ENCODE data around the gene ERCC8. TPM values are rescaled to one million over a fixed set of nuclear protein-coding genes. Genes with fewer than 3 reads are reported as not detected.

The ERCC8 gene
- total and polyA plus RNA-seq, 10 donors = 4.3 to 18.9 (median 12.4) TPM

- no peak overlapping the region for H3K4me3 ChIP-seq
- peaks cover 0 to 49% (median 16%) of the 10 kb centered on the region in 6 donors for H3K36me3 ChIP-seq
- H3K27ac ChIP-seq = no peak overlapping the region
- DNase-seq = no peak
- H3K9me3 ChIP-seq = no peaks in the 10 kb centered on the region
- no peaks in the 10 kb centered on the region for H3K27me3 ChIP-seq (replicated peaks in 1 of 7)
- intact Hi-C loops (cut with DNase I; ENCODE audit: low total_unique reads) = no loop called here
- no peaks in the 10 kb centered on the region for H3K4me1 ChIP-seq
- no peak for TF ChIP-seq CTCF (IDR thresholded peaks at IDR 0.05 in 8 of 11, conservative IDR thresholded peaks at IDR 0.05 in 3 of 11)
- no peak for TF ChIP-seq POLR2AphosphoS5 (IDR thresholded peaks at IDR 0.05)
- TF ChIP-seq POLR2A (IDR thresholded peaks at IDR 0.05) = no peak
These were observed 17.4 kb downstream of the ERCC8 start for GRCh38 chr5:60927450-60927849.

- intact Hi-C loops (cut with DNase I; ENCODE audit: low total_unique reads) = no loop called here
- Histone ChIP-seq H3K27me3 (replicated peaks in 1 of 7) (no peaks in the 10 kb centered on the region), H3K36me3 (peaks cover 0 to 72% (median 18%) of the 10 kb centered on the region in 6 donors), H3K4me3 (no peak overlapping the region), H3K4me1 (no peaks in the 10 kb centered on the region), H3K9me3 (no peaks in the 10 kb centered on the region), H3K27ac (no peak overlapping the region)
- 94 to 98% (median 97%) methylated on average over 2 of the region's 2 CpGs for WGBS, 5 donors
- DNase-seq = no peak
- TF ChIP-seq POLR2A (IDR thresholded peaks at IDR 0.05) (no peak), CTCF (IDR thresholded peaks at IDR 0.05 in 8 of 11, conservative IDR thresholded peaks at IDR 0.05 in 3 of 11) (no peak), POLR2AphosphoS5 (IDR thresholded peaks at IDR 0.05) (no peak)
These were observed 26.4 kb downstream of the ERCC8 start for GRCh38 chr5:60918466-60918865.

GRCh38 chr5:60916646-60917045 lies 28.2 kb downstream of the ERCC8 start:
- Histone ChIP-seq H3K27me3 (replicated peaks in 1 of 7) (no peaks in the 10 kb centered on the region), H3K27ac (no peak overlapping the region), H3K36me3 (peaks cover 0 to 69% (median 16%) of the 10 kb centered on the region in 6 donors), H3K4me1 (no peaks in the 10 kb centered on the region), H3K9me3 (no peaks in the 10 kb centered on the region), H3K4me3 (no peak overlapping the region)
- no peak for DNase-seq
- intact Hi-C loops (cut with DNase I; ENCODE audit: low total_unique reads) = no loop called here
- no peak for TF ChIP-seq POLR2A (IDR thresholded peaks at IDR 0.05)
- TF ChIP-seq POLR2AphosphoS5 (IDR thresholded peaks at IDR 0.05) = no peak
- TF ChIP-seq CTCF (IDR thresholded peaks at IDR 0.05 in 8 of 11, conservative IDR thresholded peaks at IDR 0.05 in 3 of 11) = no peak

GRCh38 chr5:60903356-60903755 lies 41.5 kb downstream of the ERCC8 start:
- TF ChIP-seq POLR2A (IDR thresholded peaks at IDR 0.05) (no peak), CTCF (IDR thresholded peaks at IDR 0.05 in 8 of 11, conservative IDR thresholded peaks at IDR 0.05 in 3 of 11) (no peak), POLR2AphosphoS5 (IDR thresholded peaks at IDR 0.05) (no peak)
- Histone ChIP-seq H3K4me1 (no peaks in the 10 kb centered on the region), H3K36me3 (peaks cover 0 to 24% (median 2%) of the 10 kb centered on the region in 6 donors), H3K27ac (no peak overlapping the region), H3K27me3 (replicated peaks in 1 of 7) (no peaks in the 10 kb centered on the region), H3K4me3 (no peak overlapping the region), H3K9me3 (no peaks in the 10 kb centered on the region)
- WGBS, 5 donors = 92 to 95% (median 94%) methylated on average over 4 of the region's 4 CpGs
- intact Hi-C loops (cut with DNase I; ENCODE audit: low total_unique reads) = no loop called here
- DNase-seq = no peak

All from spleen (tissue), 11 donors.